ENCODE measurements around the gene FOXP1. TPM values are rescaled to one million over a fixed set of nuclear protein-coding genes. Genes with fewer than 3 reads are reported as not detected.

FOXP1 gene
- total and polyA plus RNA-seq, 2 of the 13 experiments (the other 11 are each of a cell fraction or from before 2014, with no cell fraction given) = 40.4 to 59.0 TPM

- TF ChIP-seq HNRNPLL (IDR thresholded peaks at IDR 0.05; ENCODE audit: low read depth, low read length, poor library complexity, severe bottlenecking) (no peak), SIX1 (CRISPR knock-in tag; IDR thresholded peaks at IDR 0.05; ENCODE audit: borderline replicate concordance) (no peak), SAFB2 (CRISPR knock-in tag; IDR thresholded peaks at IDR 0.05; ENCODE audit: borderline replicate concordance, low read depth) (no peak), ADNP (CRISPR knock-in tag; IDR thresholded peaks at IDR 0.05) (no peak), ZNF576 (CRISPR knock-in tag; IDR thresholded peaks at IDR 0.05) (no peak), ZBTB2 (CRISPR knock-in tag; IDR thresholded peaks at IDR 0.05; ENCODE audit: low read depth) (no peak), NFATC3 (CRISPR knock-in tag; IDR thresholded peaks at IDR 0.05) (no peak), RFX3 (CRISPR knock-in tag; IDR thresholded peaks at IDR 0.05) (no peak), ZNF550 (CRISPR knock-in tag; IDR thresholded peaks at IDR 0.05; ENCODE audit: borderline replicate concordance) (no peak)
These were observed 194.3 kb downstream of the FOXP1 start (continued) for GRCh38 chr3:71389191-71389590.

- FAIRE-seq (no peak), ATAC-seq (no peak), DNase-seq (ENCODE audit: low spot score) (no peak)
- no peak overlapping the region for H3K27ac ChIP-seq (ENCODE audit: extremely low read length, insufficient read depth, low read length)
- TF ChIP-seq ZSCAN22 (CRISPR knock-in tag; IDR thresholded peaks at IDR 0.05) (no peak), ZNF382 (CRISPR knock-in tag; IDR thresholded peaks at IDR 0.05; ENCODE audit: borderline replicate concordance) (no peak), ARID5B (CRISPR knock-in tag; IDR thresholded peaks at IDR 0.05) (no peak), ARNT (IDR thresholded peaks at IDR 0.05) (no peak), CENPT (CRISPR knock-in tag; IDR thresholded peaks at IDR 0.05; ENCODE audit: low read depth) (no peak), KAT2B (IDR thresholded peaks at IDR 0.05; ENCODE audit: borderline replicate concordance, low read depth, low read length) (no peak)
- peaks cover 16% of the 10 kb centered on the region for H3K79me2 ChIP-seq (ENCODE audit: insufficient read depth, low read length)
- no peak overlapping the region for H3K4me3 ChIP-seq (replicated peaks in 1 of 3; ENCODE audit: insufficient read depth in 1 of 3, low read depth in 2 of 3, low read length in 3 of 3)
- H3K36me3 ChIP-seq (replicated peaks in 1 of 2; ENCODE audit: control insufficient read depth in 1 of 2, insufficient read depth in 2 of 2, low read length in 2 of 2) = no peaks in the 10 kb centered on the region
- no peak overlapping the region for H3K9ac ChIP-seq (ENCODE audit: insufficient read depth, low read depth, low read length)
- POLR2A ChIA-PET = no interaction called here
- BruUV-seq (replicated peaks) = no TSS peak
- no peaks in the 10 kb centered on the region for H3K27me3 ChIP-seq (ENCODE audit: control insufficient read depth in 1 of 2, insufficient read depth in 2 of 2, low read length in 2 of 2)
- 97% methylated on average over 6 of the region's 6 CpGs for WGBS (ENCODE audit: low lambda C conversion rate)
- H4K20me1 ChIP-seq (ENCODE audit: insufficient read depth, low read length) = peaks cover 5% of the 10 kb centered on the region; the same call in 1 of the 2 replicates
- no peak overlapping the region for H2AFZ ChIP-seq (ENCODE audit: low read length)
- H3K9me3 ChIP-seq (ENCODE audit: low read length) = no peaks in the 10 kb centered on the region
- CTCF ChIA-PET (ENCODE audit: low intra/inter-chr PET ratio, low total read pairs) = no interaction called here
- intact Hi-C loops (cut with micrococcal nuclease; ENCODE audit: unreplicated experiment) (no loop called here), in situ Hi-C loops (cut with HindIII; ENCODE audit: extremely low pct_ligation_motif_present, low pct_unique_long_range_greater_than_20kb) (no loop called here)
- peaks cover 27% of the 10 kb centered on the region for H3K4me1 ChIP-seq (ENCODE audit: insufficient read depth, low read length)
- no peak overlapping the region for H3K4me2 ChIP-seq (ENCODE audit: low read depth, low read length)
These were observed 194.9 kb downstream of the FOXP1 start for GRCh38 chr3:71388535-71389120.
